Stimulated activated CD8-positive, alpha-beta memory T cell treated with anti-CD3 and anti-CD28 coated beads, Interleukin-15, amount 100 ng/mL, for 1 hour (primary cell): ENCODE measurements around the gene FAM168A.
A peak's percentile ranks its signal among the peaks of the same experiment; 100 is the strongest.

ENCODE experiments used
- DNase-seq: peaks from one replicate; pipeline ENCODE4 v3.0.0-alpha.2; 2020; ENCODE audit warnings: low read depth

FAM168A gene

GRCh38 chr11:73366265-73366610 lies 231.7 kb downstream of the FAM168A start:
- no peak for DNase-seq

- no peak for DNase-seq
Observed at GRCh38 chr11:73365352-73366264, 232.3 kb downstream of the FAM168A start.

- DNase-seq: no peak
Observed at GRCh38 chr11:73363147-73363546, 234.8 kb downstream of the FAM168A start.

- DNase-seq: no peak
Observed at GRCh38 chr11:73361953-73362776, 235.7 kb downstream of the FAM168A start.

GRCh38 chr11:73360743-73361369 lies 237.1 kb downstream of the FAM168A start:
- no peak for DNase-seq

GRCh38 chr11:73359930-73360742 lies 237.8 kb downstream of the FAM168A start:
- DNase-seq: no peak

GRCh38 chr11:73359341-73359740 lies 238.6 kb downstream of the FAM168A start:
- DNase-seq: no peak

- DNase-seq: no peak
Observed at GRCh38 chr11:73358071-73358470, 239.8 kb downstream of the FAM168A start.

GRCh38 chr11:73356979-73357860 lies 240.7 kb downstream of the FAM168A start:
- DNase-seq: no peak

- no peak for DNase-seq
Observed at GRCh38 chr11:73355109-73355508, 242.8 kb downstream of the FAM168A start.

- no peak for DNase-seq
Observed at GRCh38 chr11:73353422-73353821, 244.5 kb downstream of the FAM168A start.

- peak; percentile 31 for DNase-seq
Observed at GRCh38 chr11:73350908-73351636, 246.8 kb downstream of the FAM168A start.
